GM18909 (cell line): Measurements from ENCODE around the gene CELA3B.
"Not testable (repeated sequence)": the region's sequence is repeated elsewhere in the genome, so short reads cannot be mapped to it uniquely, and the experiment has no call there.

Source experiments
- ATAC-seq: cut with Tn5 transposase; IDR thresholded peaks from one replicate; pipeline ENCODE4 v1.9.1; 2021; ENCODE audit warnings: mild to moderate bottlenecking; ENCODE audit not compliant: unreplicated experiment, poor library complexity

CELA3B gene

GRCh38 chr1:21942959-21943640 is 33.7 kb upstream of the CELA3B start:
- not testable (repeated sequence) for ATAC-seq

DNA sequence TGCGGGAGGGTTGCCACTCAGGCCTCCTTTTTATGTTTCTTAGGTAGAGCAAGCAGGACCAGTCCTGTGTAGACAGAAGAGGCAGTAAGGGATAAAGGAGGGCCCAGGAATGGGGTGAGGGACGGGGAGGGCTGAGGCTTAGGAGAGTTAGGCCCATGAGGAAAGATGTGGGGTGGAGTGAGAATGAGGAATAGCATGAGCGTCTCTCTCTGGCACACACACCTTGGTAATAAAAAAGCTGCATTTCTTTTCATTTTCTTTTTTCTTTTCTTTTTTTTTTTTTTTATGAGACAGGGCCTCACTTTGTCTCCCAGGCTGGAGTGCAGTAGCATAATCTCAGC is 32.1 kb upstream of the CELA3B start:
- no peak for ATAC-seq

DNA sequence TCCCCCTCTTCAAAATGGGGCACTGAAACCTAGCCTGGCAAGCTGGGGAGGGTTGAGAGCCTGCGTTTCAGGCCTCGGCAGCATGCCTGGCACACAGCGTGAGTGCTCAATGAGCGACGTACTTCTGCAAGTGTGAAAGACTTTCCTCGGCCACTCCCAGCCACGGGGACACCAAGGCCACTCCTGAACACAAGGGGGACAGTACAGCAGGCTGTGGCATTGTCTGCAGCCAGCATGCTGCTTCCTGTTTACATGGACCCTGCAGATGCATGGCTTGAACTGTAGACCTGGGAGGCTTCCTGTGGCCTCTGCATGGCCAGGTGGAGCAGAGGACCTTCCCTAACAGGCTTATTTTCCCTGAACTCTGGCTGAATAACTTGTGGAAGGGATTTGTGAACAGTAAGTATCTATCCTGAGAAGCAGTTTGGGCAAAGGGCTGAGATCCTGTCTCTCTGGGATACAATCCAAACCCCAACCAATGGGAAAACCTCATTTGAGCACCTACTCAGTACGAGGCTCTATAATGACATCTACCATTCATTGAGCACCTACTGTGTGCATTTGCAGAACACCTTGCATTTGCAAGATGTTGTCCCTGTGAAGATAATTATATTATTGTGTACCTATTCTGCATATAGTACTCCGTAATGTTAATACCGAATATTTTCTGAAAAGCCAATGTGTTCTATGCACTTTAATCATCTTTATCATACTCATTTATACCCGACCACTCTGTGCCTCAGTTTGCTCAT is 29.8 kb upstream of the CELA3B start:
- no peak for ATAC-seq

GRCh38 chr1:21950734-21951133 is 26.1 kb upstream of the CELA3B start:
- ATAC-seq, result no peak

- no peak for ATAC-seq
These were observed 25.5 kb upstream of the CELA3B start for GRCh38 chr1:21951226-21951870.

- ATAC-seq, result no peak
These were observed 23.9 kb upstream of the CELA3B start for GRCh38 chr1:21952786-21953520.

DNA sequence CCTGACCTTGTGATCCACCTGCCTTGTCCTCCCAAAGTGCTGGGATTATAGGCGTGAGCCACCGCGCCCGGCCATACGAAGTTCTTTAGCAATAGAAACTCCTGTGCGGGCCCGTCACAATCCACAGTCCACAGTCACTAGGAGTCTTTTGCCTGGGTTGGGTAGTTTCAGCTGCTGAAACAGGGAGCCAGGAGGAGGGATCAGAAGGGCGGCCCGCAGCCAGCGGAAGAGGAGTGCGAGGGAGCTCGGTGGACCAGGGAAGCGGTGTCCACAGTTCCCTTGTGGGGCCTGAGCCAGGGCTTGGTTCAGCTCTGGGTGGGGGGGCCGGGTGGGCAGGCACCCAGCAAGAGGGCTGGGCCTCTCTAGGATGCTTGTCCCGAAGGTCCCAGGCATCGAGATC is 21.8 kb upstream of the CELA3B start:
- no peak for ATAC-seq

GRCh38 chr1:21955501-21956281 is 21.1 kb upstream of the CELA3B start:
- no peak for ATAC-seq

DNA sequence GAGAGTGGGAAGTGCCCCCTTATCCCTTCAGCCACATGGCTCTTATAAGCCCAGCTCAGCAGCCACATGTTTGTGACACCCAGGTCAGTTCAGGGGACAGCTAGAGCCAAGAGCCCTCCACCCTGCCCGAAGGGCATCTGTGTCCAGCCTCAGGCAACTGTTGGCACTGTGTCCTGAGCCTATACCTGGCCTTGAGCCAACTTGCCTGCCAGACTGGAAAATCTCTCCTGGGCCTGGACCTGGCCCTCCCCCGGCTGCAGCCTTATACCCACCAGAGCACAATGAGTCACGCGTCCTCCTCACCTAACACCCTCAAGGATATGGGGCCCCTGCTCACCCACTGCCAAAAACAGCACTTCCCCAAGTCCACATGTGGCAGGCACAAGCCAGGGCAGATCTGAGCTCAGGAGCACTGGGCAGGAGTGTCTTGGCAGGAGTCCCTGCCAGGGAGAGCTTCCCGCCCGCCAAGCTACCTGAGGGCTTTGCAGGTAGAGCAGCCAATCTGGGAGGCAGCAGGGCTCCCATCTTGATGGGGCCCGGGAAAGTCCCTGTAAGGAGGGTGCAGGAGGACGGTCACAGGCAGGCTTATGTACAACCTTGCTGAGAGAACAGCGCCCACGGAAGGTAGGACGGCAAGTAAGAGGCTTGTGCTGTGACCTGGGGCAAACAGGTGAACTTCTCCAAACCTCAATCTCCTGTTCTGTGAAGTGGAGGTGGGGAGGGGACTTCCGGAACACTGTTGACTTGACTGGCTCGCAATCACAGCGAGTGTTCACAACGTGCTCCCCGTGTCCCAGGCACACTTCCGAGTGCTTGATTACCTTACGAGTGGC is 19.9 kb upstream of the CELA3B start:
- no peak for ATAC-seq

- no peak for ATAC-seq
These were observed 15.5 kb upstream of the CELA3B start for GRCh38 chr1:21961337-21961736.

DNA sequence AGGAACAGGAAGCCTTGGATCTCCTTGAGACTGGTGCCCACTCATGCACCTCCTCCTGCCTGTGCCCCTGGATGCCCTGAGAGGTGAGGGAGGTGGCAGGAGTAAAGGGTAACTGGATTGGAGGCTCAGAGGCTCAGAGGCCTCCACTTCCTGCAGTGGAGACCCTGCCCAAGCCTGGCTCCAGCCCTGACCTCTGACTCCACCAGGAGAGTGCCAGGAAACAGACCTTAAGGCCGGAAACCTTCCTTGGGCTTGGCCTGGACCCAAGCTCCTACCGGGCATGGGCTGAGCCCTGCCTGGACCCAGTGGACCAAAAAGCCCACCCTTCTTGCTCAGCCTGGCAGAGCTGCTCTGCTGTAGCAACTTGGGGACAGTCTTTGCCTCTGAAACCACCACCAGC is 15.0 kb upstream of the CELA3B start:
- ATAC-seq, result no peak

- no peak for ATAC-seq
These were observed 13.2 kb upstream of the CELA3B start for GRCh38 chr1:21963477-21964217.

DNA sequence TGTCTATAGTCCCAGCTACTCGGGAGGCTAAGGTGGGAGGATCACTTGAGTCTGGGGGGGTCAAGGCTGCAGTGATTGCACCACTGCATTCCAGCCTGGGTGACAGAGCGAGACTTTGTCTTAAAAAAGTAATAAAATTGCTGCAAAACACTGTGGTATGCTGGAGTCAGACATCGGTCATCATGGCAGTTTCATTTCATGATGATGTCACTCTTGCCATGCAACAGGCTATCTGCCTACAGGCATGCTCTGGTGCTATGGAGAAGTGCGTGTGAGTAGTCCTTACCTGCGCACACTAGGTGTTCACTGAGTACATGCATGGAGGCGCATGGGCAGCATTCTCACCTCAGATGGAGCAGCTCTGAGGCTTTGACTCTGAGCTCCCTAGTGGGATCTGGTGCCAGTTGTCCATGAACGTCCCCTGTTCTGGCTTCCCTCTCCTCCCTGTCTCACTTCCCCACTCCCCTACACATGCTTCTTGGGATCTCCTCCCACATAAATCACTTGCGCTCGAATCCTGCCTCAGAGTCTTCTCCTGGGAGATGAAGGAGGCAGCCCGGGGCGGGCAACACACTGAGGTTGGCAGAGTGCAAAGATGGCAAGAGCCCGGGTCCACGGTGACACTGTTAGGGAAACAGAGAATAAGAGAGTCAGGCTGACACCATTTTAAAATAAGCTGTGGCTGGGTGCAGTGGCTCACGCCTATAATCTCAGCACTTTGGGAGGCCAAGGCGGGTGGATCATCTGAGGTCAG is 10.4 kb upstream of the CELA3B start:
- no peak for ATAC-seq

DNA sequence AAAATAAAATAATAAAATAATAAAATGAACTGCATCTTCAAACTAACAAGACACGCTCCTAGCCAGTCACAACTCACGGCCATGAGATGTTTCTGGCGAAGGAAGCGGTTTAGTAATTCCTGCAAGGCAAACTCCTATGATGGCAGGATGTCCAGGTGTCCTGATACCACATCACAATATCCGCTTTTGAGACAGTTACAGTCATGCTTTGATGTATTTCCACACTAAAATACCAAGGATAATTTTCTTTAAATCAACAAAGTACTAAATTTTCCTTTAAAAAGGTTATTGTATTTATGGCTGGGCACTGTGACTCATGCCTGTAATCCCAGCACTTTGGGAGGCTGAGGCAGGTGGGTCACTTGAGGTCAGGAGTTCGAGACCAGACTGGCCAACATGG is 9.6 kb upstream of the CELA3B start:
- not testable (repeated sequence) for ATAC-seq

DNA sequence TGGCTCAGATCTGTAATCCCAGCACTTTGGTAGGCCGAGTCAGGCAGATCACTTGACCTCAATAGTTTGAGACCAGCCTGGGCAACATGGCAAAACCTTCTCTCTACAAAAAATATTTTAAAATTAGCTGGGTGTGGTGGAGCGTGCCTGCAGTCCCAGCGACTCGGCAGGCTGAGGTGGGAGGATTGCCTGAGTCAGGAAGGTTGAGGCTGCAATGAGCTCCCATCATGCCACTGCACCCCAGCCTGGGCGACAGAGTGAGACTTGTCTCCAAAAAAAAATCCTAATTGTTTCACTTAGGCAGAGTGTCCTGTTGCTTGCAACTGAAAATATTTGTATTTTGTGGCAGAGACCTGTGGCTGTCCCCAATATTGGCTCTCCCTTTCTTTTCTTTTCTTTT is 7.8 kb upstream of the CELA3B start:
- ATAC-seq, result not testable (repeated sequence)

DNA sequence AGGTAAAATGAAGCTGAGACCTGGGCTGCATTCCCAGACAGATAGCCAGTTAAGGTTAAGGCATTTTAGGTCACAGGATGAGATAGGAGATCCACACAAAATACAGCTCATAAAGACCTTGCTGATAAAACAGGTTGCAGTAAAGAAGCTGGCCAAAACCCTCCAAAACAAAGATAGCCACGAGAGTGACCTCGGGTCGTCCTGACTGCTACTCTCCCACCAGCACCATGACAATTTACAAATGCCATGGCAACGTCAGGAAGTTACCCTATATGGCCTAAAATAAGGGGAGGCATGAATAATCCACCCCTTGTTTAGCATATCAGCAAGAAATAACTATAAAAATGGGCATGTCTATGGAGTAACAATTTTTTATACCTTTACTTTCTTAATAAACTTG is 6.3 kb upstream of the CELA3B start:
- ATAC-seq, result not testable (repeated sequence)

- ATAC-seq, result not testable (repeated sequence)
These were observed 3.8 kb upstream of the CELA3B start for GRCh38 chr1:21972973-21973441.

- not testable (repeated sequence) for ATAC-seq
These were observed 2.9 kb upstream of the CELA3B start for GRCh38 chr1:21973948-21974347.
